LNCaP clone FGC (cell line): Measurements from ENCODE around the gene EEF1AKMT2.
"Not testable (repeated sequence)": the region's sequence is repeated elsewhere in the genome, so short reads cannot be mapped to it uniquely, and the experiment has no call there.

Experiments
- DNase-seq: peaks from one replicate; pipeline ENCODE4 v3.0.0-alpha.2; 2011; ENCODE audit warnings: low read depth
- H3K4me3 ChIP-seq: 2 replicates; pipeline ENCODE4 v1.5.1; 2011; ENCODE audit warnings: mild to moderate bottlenecking, low read depth, low read length, control low read depth
- TF ChIP-seq, protein P1 (sequence below): IDR thresholded peaks from 2 replicates; pipeline ENCODE4 v1.5.1; 2012; ENCODE audit warnings: mild to moderate bottlenecking; ENCODE audit not compliant: control insufficient read depth, insufficient read depth; ENCODE audit errors: extremely low read depth

EEF1AKMT2 gene

DNA sequence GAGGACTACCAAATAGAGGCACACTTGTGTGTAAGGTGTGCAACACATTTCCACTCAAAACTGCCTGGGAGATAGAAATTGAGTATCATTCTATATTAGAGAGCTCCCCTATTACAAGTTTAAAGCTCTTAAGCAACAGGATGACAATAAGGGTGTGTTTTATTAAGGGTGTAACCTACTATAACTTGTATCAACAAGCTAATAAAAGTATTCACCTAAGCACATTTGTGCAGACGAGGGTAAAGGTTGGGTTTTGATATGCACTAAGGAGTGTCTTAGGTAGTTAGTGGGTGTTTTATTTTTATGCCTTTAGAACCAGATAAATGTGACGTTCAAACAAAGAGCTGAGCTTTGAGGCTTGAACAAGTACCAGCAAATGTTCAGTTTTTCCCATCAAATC lies 44.7 kb downstream of the EEF1AKMT2 start:
- TF ChIP-seq, protein P1, sequence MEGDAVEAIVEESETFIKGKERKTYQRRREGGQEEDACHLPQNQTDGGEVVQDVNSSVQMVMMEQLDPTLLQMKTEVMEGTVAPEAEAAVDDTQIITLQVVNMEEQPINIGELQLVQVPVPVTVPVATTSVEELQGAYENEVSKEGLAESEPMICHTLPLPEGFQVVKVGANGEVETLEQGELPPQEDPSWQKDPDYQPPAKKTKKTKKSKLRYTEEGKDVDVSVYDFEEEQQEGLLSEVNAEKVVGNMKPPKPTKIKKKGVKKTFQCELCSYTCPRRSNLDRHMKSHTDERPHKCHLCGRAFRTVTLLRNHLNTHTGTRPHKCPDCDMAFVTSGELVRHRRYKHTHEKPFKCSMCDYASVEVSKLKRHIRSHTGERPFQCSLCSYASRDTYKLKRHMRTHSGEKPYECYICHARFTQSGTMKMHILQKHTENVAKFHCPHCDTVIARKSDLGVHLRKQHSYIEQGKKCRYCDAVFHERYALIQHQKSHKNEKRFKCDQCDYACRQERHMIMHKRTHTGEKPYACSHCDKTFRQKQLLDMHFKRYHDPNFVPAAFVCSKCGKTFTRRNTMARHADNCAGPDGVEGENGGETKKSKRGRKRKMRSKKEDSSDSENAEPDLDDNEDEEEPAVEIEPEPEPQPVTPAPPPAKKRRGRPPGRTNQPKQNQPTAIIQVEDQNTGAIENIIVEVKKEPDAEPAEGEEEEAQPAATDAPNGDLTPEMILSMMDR: no peak
- no peak overlapping the region for H3K4me3 ChIP-seq
- DNase-seq: no peak

DNA sequence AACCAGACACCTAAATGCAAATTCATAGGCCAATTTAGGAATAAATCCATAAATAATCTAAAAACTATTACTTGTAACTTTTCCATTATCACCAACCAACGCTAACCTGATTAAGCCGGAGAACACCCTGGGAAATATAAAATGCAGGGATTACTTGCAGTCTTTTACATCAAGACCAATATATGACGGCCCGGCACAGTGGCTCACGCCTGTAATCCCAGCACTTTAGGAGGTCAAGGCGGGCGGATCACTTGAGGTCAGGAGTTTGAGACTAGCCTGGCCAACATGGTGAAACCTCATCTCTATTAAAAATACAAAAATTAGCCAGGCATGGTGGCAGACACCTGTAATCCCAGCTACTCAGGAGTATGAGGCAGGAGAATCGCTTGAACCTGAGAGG lies 45.2 kb downstream of the EEF1AKMT2 start:
- H3K4me3 ChIP-seq, DNase-seq: not testable (repeated sequence)

DNA sequence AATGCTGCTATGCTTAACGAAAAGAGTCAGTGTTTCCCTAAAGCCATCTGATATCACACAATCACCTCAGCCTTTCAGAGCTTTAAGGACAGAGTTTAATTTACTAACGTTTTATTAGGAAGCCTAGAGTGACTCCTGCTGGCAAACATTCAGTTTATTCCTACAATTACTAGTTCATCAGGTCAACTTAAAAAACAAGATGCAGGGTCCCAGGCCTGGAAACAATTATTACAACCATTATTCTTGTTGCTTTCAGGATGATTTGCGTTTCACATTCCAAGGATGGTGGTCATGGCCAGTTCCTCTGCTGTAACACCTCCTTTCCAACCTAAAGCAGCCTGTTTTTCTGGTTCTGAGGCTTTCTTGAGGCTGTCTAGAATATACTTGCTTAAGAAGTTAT lies 46.0 kb downstream of the EEF1AKMT2 start:
- no peak overlapping the region for H3K4me3 ChIP-seq
- no peak for DNase-seq
- TF ChIP-seq, protein P1: peak; percentile 41

DNA sequence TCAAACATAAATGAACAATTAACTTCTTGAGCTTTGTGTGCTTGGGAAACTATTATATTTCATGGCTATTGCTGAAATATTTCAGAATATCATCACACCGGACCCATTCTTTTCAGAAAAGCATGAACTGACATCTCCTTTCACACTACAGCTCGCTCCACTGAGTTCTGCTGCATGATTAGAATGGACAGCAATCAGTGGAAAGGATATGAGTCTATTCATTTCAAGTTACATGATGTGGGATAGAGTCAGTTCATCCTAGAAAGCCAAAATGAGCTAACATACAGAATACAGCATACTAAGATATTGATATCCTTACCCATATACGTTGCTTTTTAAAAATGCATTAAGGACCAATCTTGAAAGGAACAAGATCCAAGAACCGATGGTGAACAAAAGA lies 46.4 kb downstream of the EEF1AKMT2 start:
- no peak for DNase-seq
- TF ChIP-seq, protein P1: no peak
- no peak overlapping the region; the same call in 1 of the 2 replicates for H3K4me3 ChIP-seq

DNA sequence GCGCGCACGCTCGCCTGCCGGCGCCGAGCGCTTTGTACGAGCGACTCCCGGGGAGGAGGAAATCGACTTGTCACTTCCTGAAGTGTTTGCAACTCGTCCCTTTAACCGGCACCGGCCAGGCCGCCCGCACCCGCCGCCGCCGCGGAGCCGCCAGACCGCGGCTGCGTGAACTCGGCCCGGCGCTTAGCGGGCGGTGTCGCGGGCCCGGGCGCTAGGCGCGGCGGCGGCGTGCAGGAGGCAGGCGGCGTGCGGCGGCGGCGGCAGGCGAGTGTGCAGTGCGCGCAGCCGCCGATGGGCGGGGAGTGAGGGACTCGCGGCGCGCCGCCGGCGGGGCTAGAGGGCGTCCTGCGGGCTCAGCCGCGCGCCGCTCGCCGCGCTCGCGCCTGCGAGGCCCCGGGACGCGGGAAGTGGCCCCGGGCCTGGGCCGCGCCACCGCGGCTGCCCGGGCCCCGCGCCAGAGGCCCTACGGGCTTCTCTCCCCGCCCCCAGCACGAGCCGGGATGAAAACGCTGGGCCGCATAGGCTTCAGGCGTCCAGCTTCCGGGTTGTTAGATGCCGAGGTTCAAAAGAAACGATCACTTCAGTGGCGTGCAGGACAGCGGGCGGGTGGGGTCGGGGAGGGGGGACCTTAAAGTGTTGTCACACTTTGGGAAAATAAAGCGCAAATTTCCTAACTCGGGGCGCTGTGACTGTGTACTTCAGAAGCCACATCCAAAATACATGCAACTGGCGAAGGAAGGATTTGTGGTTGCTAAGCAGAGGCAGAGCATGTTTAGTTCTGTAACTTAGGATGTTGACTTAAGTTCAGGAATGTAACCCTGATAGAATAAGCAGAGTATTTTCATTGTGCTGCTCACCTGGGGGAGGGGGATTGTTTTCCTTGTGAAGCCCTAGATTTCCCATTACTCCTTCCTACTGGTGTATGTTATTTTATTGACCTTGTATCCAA lies 47.3 kb downstream of the EEF1AKMT2 start, which contains the start of gene FAM53B:
Gene FAM53B (minus strand): TSS at position 277 of the 949 bp plus-strand sequence. CDS start 37,665 bp downstream, outside the sequence.
- DNase-seq: no peak
- H3K4me3 ChIP-seq: peak within 1 kb of the TSS; percentile 71
- TF ChIP-seq, protein P1: 0 out of 2 replicates have a peak, but pooled peaks have one; percentile 12

DNA sequence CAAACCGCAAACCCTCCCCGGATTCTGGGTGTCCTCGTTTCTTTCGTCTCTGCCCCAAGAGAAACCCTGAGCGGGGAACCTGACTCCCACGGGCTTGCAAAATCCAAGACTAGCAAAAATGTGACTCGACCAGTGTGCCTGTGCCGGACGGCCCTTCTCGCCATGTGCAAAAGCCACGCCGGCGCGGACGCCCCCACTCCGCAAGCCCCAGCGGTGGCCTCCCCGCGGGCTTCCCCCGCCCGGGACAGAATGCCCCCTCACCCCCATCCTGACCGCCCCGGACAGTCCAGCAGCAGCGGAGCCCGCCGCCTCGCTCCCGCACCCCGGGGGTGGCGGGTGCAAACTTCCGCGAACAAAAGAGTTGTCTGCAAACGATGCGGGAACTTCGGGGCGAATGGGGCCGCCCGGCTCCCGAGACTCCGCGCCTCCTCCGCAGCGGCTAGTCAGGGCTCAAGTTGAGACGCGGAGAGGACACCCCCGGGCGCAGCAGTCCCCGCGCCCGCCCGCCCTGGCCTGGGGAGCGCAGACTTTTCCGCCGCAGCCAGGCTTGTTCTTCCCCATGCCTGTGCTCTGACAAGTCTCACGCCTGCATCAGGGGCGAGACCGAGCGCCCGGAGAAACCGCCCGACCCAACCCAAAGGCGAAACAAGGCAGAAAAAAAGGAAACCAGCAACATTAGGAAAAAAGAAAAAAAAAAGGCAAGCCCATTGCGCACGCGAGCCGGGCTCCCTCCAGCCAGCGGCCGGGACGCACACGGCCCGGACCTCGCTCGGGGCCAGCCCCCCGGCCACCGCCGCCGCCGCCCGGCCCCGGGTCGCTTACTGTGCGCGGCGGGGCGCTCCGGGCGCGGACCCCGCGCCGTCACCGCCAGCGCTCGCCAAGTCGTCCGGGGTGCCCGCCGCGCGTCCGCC lies 48.2 kb downstream of the EEF1AKMT2 start:
- DNase-seq: no peak
- TF ChIP-seq, protein P1: no peak
- peak overlapping the region; percentile 71 for H3K4me3 ChIP-seq
